GM23338 (cell line): Measurements from ENCODE around the gene BUB1B.
"Not testable (repeated sequence)": the region's sequence is repeated elsewhere in the genome, so short reads cannot be mapped to it uniquely, and the experiment has no call there.

Experiments
- ETS1 ChIP-seq: IDR thresholded peaks from 2 replicates; pipeline ENCODE4 v1.6.1; 2016; ENCODE audit warnings: antibody characterized with exemption
- EZH2 ChIP-seq: fragments of 200-600 bp; sonication (generic); IDR thresholded peaks from one replicate; pipeline ENCODE4 v1.8.0; 2017; ENCODE audit warnings: antibody characterized with exemption, mild to moderate bottlenecking, low read depth; ENCODE audit not compliant: unreplicated experiment
- EZH2phosphoT487 ChIP-seq: fragments of 200-600 bp; sonication (generic); IDR thresholded peaks from one replicate; pipeline ENCODE4 v1.8.1; 2018; ENCODE audit warnings: antibody characterized with exemption; ENCODE audit not compliant: unreplicated experiment
- POLR2AphosphoS5 ChIP-seq: IDR thresholded peaks from 2 replicates; pipeline ENCODE4 v1.6.1; 2016; ENCODE audit warnings: antibody characterized with exemption, low read depth
- TF ChIP-seq, protein P1 (sequence below), 2 experiments: fragments of 200-600 bp in 1 of 2; sonication (generic) in 1 of 2; conservative IDR thresholded peaks; 2 replicates each; pipeline versions ENCODE4 v1.5.1 to v1.6.1; 2016 to 2017; ENCODE audit warnings: antibody characterized with exemption in 2 of 2, low read depth in 2 of 2, mild to moderate bottlenecking in 2 of 2, moderate library complexity in 1 of 2
- TF ChIP-seq, protein P2 (sequence below): IDR thresholded peaks from one replicate; pipeline ENCODE4 v1.6.1; 2018; ENCODE audit warnings: antibody characterized with exemption; ENCODE audit not compliant: unreplicated experiment

GRCh38 chr15:40135846-40136450 is 24.9 kb upstream of the BUB1B start:
- TF ChIP-seq EZH2phosphoT487, POLR2AphosphoS5, EZH2, ETS1: not testable (repeated sequence)
- TF ChIP-seq, protein P1, sequence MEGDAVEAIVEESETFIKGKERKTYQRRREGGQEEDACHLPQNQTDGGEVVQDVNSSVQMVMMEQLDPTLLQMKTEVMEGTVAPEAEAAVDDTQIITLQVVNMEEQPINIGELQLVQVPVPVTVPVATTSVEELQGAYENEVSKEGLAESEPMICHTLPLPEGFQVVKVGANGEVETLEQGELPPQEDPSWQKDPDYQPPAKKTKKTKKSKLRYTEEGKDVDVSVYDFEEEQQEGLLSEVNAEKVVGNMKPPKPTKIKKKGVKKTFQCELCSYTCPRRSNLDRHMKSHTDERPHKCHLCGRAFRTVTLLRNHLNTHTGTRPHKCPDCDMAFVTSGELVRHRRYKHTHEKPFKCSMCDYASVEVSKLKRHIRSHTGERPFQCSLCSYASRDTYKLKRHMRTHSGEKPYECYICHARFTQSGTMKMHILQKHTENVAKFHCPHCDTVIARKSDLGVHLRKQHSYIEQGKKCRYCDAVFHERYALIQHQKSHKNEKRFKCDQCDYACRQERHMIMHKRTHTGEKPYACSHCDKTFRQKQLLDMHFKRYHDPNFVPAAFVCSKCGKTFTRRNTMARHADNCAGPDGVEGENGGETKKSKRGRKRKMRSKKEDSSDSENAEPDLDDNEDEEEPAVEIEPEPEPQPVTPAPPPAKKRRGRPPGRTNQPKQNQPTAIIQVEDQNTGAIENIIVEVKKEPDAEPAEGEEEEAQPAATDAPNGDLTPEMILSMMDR (conservative IDR thresholded peaks at IDR 0.05; ENCODE audit: low read depth in 2 of 2), result not testable (repeated sequence)
- TF ChIP-seq, protein P2, sequence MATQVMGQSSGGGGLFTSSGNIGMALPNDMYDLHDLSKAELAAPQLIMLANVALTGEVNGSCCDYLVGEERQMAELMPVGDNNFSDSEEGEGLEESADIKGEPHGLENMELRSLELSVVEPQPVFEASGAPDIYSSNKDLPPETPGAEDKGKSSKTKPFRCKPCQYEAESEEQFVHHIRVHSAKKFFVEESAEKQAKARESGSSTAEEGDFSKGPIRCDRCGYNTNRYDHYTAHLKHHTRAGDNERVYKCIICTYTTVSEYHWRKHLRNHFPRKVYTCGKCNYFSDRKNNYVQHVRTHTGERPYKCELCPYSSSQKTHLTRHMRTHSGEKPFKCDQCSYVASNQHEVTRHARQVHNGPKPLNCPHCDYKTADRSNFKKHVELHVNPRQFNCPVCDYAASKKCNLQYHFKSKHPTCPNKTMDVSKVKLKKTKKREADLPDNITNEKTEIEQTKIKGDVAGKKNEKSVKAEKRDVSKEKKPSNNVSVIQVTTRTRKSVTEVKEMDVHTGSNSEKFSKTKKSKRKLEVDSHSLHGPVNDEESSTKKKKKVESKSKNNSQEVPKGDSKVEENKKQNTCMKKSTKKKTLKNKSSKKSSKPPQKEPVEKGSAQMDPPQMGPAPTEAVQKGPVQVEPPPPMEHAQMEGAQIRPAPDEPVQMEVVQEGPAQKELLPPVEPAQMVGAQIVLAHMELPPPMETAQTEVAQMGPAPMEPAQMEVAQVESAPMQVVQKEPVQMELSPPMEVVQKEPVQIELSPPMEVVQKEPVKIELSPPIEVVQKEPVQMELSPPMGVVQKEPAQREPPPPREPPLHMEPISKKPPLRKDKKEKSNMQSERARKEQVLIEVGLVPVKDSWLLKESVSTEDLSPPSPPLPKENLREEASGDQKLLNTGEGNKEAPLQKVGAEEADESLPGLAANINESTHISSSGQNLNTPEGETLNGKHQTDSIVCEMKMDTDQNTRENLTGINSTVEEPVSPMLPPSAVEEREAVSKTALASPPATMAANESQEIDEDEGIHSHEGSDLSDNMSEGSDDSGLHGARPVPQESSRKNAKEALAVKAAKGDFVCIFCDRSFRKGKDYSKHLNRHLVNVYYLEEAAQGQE, result not testable (repeated sequence)
